HEK293 (cell line): ENCODE measurements around the gene SHOX.

Experiments used
- ZNF274 ChIP-seq, 2 experiments: fragments of 200-500 bp in 1 of 2; fragments of 450-650 bp in 1 of 2; sonication (Bioruptor generic) in 1 of 2; formaldehyde crosslinking in 1 of 2; IDR thresholded peaks; 2 replicates each; pipeline versions ENCODE4 v1.5.1 to v1.6.1; 2014 to 2016; ENCODE audit warnings: borderline replicate concordance in 1 of 2, inconsistent platforms in 1 of 2, low read length in 1 of 2, missing biosample characterization in 1 of 2, missing genetic modification characterization in 1 of 2
- ZNF76 ChIP-seq: fragments of 450-650 bp; formaldehyde crosslinking; IDR thresholded peaks from 2 replicates; pipeline ENCODE4; 2016; ENCODE audit warnings: low read depth, missing biosample characterization, missing genetic modification characterization, borderline replicate concordance
- TF ChIP-seq, protein P1 (sequence below): fragments of 450-650 bp; formaldehyde crosslinking; IDR thresholded peaks from 2 replicates; pipeline ENCODE4 v1.5.1; 2016; ENCODE audit warnings: missing biosample characterization, missing genetic modification characterization
- TF ChIP-seq, protein P2 (sequence below): fragments of 450-650 bp; formaldehyde crosslinking; IDR thresholded peaks from 2 replicates; pipeline ENCODE4 v1.5.1; 2016; ENCODE audit warnings: missing biosample characterization, missing genetic modification characterization

DNA sequence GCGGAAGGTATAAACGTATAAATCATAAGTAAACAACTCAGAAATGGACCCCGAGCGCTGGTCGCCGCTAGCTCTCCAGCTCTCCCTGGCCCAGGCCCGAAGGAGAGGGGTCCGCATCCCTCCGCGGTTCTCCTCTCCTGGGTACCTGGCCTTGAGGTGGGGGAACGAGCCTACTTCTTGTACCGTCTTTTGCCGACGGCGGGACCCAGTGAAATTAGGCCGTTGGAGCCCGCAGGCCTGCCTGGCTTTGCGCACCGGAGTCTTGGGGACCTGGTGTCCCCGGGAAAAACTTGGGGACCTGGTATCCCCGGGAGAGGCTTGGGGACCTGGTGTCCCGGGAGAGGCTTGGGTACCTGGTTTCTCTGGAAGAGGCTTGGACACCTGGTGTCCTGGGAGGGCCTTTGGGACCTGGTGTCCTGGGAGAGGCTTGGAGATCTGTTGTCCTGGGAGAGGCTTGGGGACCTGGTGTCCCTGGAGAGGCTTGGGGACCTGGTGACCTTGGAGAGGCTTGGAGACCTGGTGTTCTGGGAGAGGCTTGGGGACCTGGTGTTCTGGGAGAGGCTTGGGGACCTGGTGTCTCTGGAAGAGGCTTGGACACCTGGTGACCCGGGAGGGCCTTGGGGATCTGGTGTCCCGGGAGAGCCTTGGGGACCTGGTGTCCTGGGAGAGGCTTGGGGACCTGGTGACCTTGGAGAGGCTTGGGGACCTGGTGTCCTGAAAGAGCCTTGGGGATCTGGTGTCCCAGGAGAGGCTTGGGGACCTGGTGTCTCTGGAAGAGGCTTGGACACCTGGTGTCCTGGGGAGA is 12.0 kb downstream of the SHOX start:
- TF ChIP-seq, protein P1, sequence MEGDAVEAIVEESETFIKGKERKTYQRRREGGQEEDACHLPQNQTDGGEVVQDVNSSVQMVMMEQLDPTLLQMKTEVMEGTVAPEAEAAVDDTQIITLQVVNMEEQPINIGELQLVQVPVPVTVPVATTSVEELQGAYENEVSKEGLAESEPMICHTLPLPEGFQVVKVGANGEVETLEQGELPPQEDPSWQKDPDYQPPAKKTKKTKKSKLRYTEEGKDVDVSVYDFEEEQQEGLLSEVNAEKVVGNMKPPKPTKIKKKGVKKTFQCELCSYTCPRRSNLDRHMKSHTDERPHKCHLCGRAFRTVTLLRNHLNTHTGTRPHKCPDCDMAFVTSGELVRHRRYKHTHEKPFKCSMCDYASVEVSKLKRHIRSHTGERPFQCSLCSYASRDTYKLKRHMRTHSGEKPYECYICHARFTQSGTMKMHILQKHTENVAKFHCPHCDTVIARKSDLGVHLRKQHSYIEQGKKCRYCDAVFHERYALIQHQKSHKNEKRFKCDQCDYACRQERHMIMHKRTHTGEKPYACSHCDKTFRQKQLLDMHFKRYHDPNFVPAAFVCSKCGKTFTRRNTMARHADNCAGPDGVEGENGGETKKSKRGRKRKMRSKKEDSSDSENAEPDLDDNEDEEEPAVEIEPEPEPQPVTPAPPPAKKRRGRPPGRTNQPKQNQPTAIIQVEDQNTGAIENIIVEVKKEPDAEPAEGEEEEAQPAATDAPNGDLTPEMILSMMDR (tag by site-specific recombination) = no peak
- no peak for TF ChIP-seq ZNF76 (tag by site-specific recombination)
- TF ChIP-seq, protein P2, sequence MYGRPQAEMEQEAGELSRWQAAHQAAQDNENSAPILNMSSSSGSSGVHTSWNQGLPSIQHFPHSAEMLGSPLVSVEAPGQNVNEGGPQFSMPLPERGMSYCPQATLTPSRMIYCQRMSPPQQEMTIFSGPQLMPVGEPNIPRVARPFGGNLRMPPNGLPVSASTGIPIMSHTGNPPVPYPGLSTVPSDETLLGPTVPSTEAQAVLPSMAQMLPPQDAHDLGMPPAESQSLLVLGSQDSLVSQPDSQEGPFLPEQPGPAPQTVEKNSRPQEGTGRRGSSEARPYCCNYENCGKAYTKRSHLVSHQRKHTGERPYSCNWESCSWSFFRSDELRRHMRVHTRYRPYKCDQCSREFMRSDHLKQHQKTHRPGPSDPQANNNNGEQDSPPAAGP = no peak
- TF ChIP-seq ZNF274 (IDR thresholded peaks at IDR 0.05; ENCODE audit: low read length) = no peak
- TF ChIP-seq ZNF274 (tag by site-specific recombination; IDR thresholded peaks at IDR 0.05; ENCODE audit: borderline replicate concordance) = no peak
